H1 (cell line): ENCODE measurements around the gene PLXDC2. TPM values are rescaled to one million over a fixed set of nuclear protein-coding genes. Genes with fewer than 3 reads are reported as not detected.
A peak's percentile ranks its signal among the peaks of the same experiment; 100 is the strongest.

Experiments used
- CTCF ChIA-PET: fragments of 300-600 bp; sonication (Branson Sonifier 250); formaldehyde crosslinking; loops from one replicate; lab custom pipeline; 2021; ENCODE audit not compliant: partially characterized antibody; lab: Charles Lee
- POLR2A ChIA-PET: fragments of 300-600 bp; sonication (Branson Sonifier 250); formaldehyde crosslinking; loops from one replicate; lab custom pipeline; 2021; ENCODE audit warnings: inconsistent platforms; ENCODE audit not compliant: partially characterized antibody; lab: Charles Lee
- DNase-seq, 2 experiments: peaks; one replicate each; pipeline versions ENCODE4 v3.0.0 to v3.0.0-alpha.2; 2010 to 2022; ENCODE audit warnings: low spot score in 2 of 2, low read depth in 1 of 2, mixed read lengths in 1 of 2
- FAIRE-seq: peaks from 2 replicates; lab custom pipeline; 2011; peaks lifted over from hg19 to GRCh38; lab: Jason Lieb, UNC
- H2AFZ ChIP-seq: 2 replicates; pipeline ENCODE4 v1.8.1; 2012; ENCODE audit warnings: low read length, inconsistent platforms
- H2AK5ac ChIP-seq: 2 replicates; pipeline ENCODE4 v1.6.1; 2013; ENCODE audit warnings: low read depth, low read length
- H2BK120ac ChIP-seq: replicated peaks from 2 replicates; pipeline ENCODE3; 2013; ENCODE audit warnings: low read depth, low read length, inconsistent platforms
- H2BK12ac ChIP-seq: 2 replicates; pipeline ENCODE4 v1.6.1; 2013; ENCODE audit warnings: low read depth, low read length
- H2BK15ac ChIP-seq: 2 replicates; pipeline ENCODE4 v1.6.1; 2013; ENCODE audit warnings: low read length
- H2BK20ac ChIP-seq: 2 replicates; pipeline ENCODE4 v1.6.1; 2013; ENCODE audit warnings: low read length
- H2BK5ac ChIP-seq: 2 replicates; pipeline ENCODE4 v1.6.1; 2013; ENCODE audit warnings: low read depth, low read length
- H3K14ac ChIP-seq: 2 replicates; pipeline ENCODE4 v1.6.1; 2013; ENCODE audit warnings: inconsistent platforms; ENCODE audit not compliant: insufficient read length
- H3K18ac ChIP-seq: 2 replicates; pipeline ENCODE4 v1.6.1; 2013; ENCODE audit warnings: low read length; ENCODE audit errors: extremely low read depth
- H3K23ac ChIP-seq: 2 replicates; pipeline ENCODE4 v1.6.1; 2013; ENCODE audit warnings: inconsistent platforms; ENCODE audit not compliant: insufficient read length
- H3K23me2 ChIP-seq: 2 replicates; pipeline ENCODE4 v1.6.1; 2013; ENCODE audit warnings: low read depth, low read length
- H3K27ac ChIP-seq: 2 replicates; pipeline ENCODE4 v1.6.1; 2011; ENCODE audit warnings: low read depth, low read length, inconsistent platforms
- H3K27me3 ChIP-seq, 4 experiments: replicated peaks in 1 of 4; 1 replicate in 1 of 4; 2 replicates in 3 of 4; pipeline versions ENCODE4 v1.6.1 to v1.8.1; 2011 to 2013; ENCODE audit warnings: low read length in 3 of 4, mild to moderate bottlenecking in 3 of 4, inconsistent platforms in 2 of 4, mixed read lengths in 2 of 4, moderate library complexity in 1 of 4; ENCODE audit not compliant: control insufficient read depth in 3 of 4, insufficient read depth in 3 of 4; ENCODE audit errors: extremely low read depth in 1 of 4
- H3K36me3 ChIP-seq, 4 experiments: 2 replicates each; pipeline versions ENCODE4 v1.6.1 to v1.8.1; 2011 to 2013; ENCODE audit warnings: mild to moderate bottlenecking in 4 of 4, low read length in 3 of 4, moderate library complexity in 2 of 4, control low read depth in 1 of 4, inconsistent platforms in 1 of 4; ENCODE audit not compliant: insufficient read depth in 4 of 4, control insufficient read depth in 2 of 4
- H3K4ac ChIP-seq: replicated peaks from 2 replicates; pipeline ENCODE3; 2013; ENCODE audit warnings: low read length, low read depth, mixed read lengths, inconsistent platforms; ENCODE audit not compliant: insufficient read length
- H3K4me1 ChIP-seq, 4 experiments: replicated peaks in 1 of 4; 1 replicate in 1 of 4; 2 replicates in 3 of 4; pipeline versions ENCODE4 v1.6.1 to v1.8.1; 2011 to 2013; ENCODE audit warnings: low read length in 3 of 4, inconsistent platforms in 2 of 4, mixed read lengths in 1 of 4; ENCODE audit not compliant: insufficient read depth in 4 of 4, control insufficient read depth in 3 of 4
- H3K4me2 ChIP-seq, 2 experiments: 2 replicates each; pipeline versions ENCODE4 v1.6.1 to v1.8.1; 2011 to 2013; ENCODE audit warnings: low read depth in 2 of 2, low read length in 2 of 2, control low read depth in 1 of 2, inconsistent platforms in 1 of 2, mild to moderate bottlenecking in 1 of 2; ENCODE audit not compliant: insufficient read depth in 1 of 2
- H3K4me3 ChIP-seq, 4 experiments: fragments of 200-600, 300-600 bp in 1 of 4; sonication (generic), shearing (Covaris generic), sonication (Bioruptor Twin) in 1 of 4; 2 replicates each; pipeline versions ENCODE4 v1.5.1 to v1.8.1; 2011 to 2016; ENCODE audit warnings: low read length in 4 of 4, low read depth in 3 of 4, control low read depth in 2 of 4, inconsistent platforms in 2 of 4, mild to moderate bottlenecking in 2 of 4, mixed read lengths in 1 of 4, moderate library complexity in 1 of 4; ENCODE audit not compliant: insufficient read depth in 2 of 4; ENCODE audit errors: extremely low read depth in 1 of 4
- H3K56ac ChIP-seq: replicated peaks from 2 replicates; pipeline ENCODE3; 2013; ENCODE audit warnings: low read depth, mild to moderate bottlenecking, mixed read lengths, low read length, inconsistent platforms; ENCODE audit not compliant: insufficient read length
- H3K79me1 ChIP-seq: 2 replicates; pipeline ENCODE4 v1.6.1; 2013; ENCODE audit warnings: low read depth, low read length, control low read depth
- H3K79me2 ChIP-seq, 2 experiments: 2 replicates each; pipeline versions ENCODE4 v1.6.1 to v1.8.1; 2012 to 2013; ENCODE audit warnings: low read length in 2 of 2, mild to moderate bottlenecking in 2 of 2, inconsistent platforms in 1 of 2; ENCODE audit not compliant: insufficient read depth in 2 of 2, control insufficient read depth in 1 of 2
- H3K9ac ChIP-seq, 4 experiments: replicated peaks in 1 of 4; 1 replicate in 1 of 4; 2 replicates in 3 of 4; pipeline versions ENCODE4 v1.6.1 to v1.8.1; 2011 to 2013; ENCODE audit warnings: low read depth in 3 of 4, low read length in 3 of 4, control low read depth in 2 of 4, mild to moderate bottlenecking in 2 of 4, moderate library complexity in 2 of 4, inconsistent platforms in 1 of 4; ENCODE audit errors: extremely low read depth in 1 of 4
- H3K9me3 ChIP-seq, 2 experiments: 2 replicates each; pipeline versions ENCODE4 v1.6.1 to v1.8.1; 2012 to 2013; ENCODE audit warnings: mild to moderate bottlenecking in 2 of 2, moderate library complexity in 2 of 2, control low read depth in 1 of 2, inconsistent platforms in 1 of 2, low read depth in 1 of 2, low read length in 1 of 2, mixed read lengths in 1 of 2; ENCODE audit not compliant: insufficient read depth in 2 of 2
- H4K20me1 ChIP-seq, 2 experiments: replicated peaks in 1 of 2; 2 replicates each; pipeline versions ENCODE3 to v1.8.1; 2011 to 2013; ENCODE audit warnings: inconsistent platforms in 2 of 2, low read length in 2 of 2, mild to moderate bottlenecking in 1 of 2; ENCODE audit not compliant: insufficient read depth in 2 of 2, control insufficient read depth in 1 of 2
- H4K5ac ChIP-seq: 2 replicates; pipeline ENCODE4 v1.6.1; 2013; ENCODE audit warnings: low read length, low read depth, mixed read lengths, inconsistent platforms; ENCODE audit not compliant: insufficient read length
- H4K8ac ChIP-seq: 2 replicates; pipeline ENCODE4 v1.8.0; 2013; ENCODE audit warnings: mild to moderate bottlenecking, moderate library complexity, low read length, inconsistent platforms; ENCODE audit not compliant: insufficient read depth; ENCODE audit errors: extremely low read depth
- H4K91ac ChIP-seq: replicated peaks from 2 replicates; pipeline ENCODE3; 2013; ENCODE audit warnings: low read length, mixed read lengths, inconsistent platforms; ENCODE audit not compliant: insufficient read length
- SIX5 ChIP-seq: IDR thresholded peaks from 2 replicates; pipeline ENCODE4 v1.6.1; 2011; ENCODE audit warnings: mild to moderate bottlenecking, low read depth, low read length
- WGBS, 2 experiments: shearing (Covaris generic) in 1 of 2; methylation state at CpG; one replicate each; pipeline versions ENCODE4 v1.1.6 to v1.1.7; 2013 to 2015; ENCODE audit warnings: low lambda C conversion rate in 2 of 2, mixed read lengths in 2 of 2, inconsistent platforms in 1 of 2, low coverage in 1 of 2, missing lambda C conversion rate in 1 of 2; ENCODE audit not compliant: insufficient replicate concordance in 2 of 2, insufficient coverage in 1 of 2, insufficient read length in 1 of 2; ENCODE audit errors: extremely low coverage in 1 of 2, missing lambda C conversion rate in 1 of 2; 5-methylcytosine and 5-hydroxymethylcytosine counted together
- polyA plus RNA-seq, 7 experiments: library from polyadenylated mRNA; depleted of rRNA in 3 of 7; stranded (reverse) in 5 of 7; unstranded in 2 of 7; fragments of >200 nt in 5 of 7; fragments of 200-250 nt in 2 of 7; gene quantifications; 1 replicate in 5 of 7; 2 replicates in 1 of 7; 4 replicates in 1 of 7; pipeline versions ENCODE4 v1.2.1 to v1.2.3, GENCODE V29; 2011 to 2013; ENCODE audit warnings: missing spikeins in 2 of 7, mixed read lengths in 2 of 7
- total RNA-seq: library from RNA; stranded (reverse); fragmentation: NEBNext Ultra II Directional; extraction: Animal tissue kit (Norgen Biotek cat#: 25700); gene quantifications from 2 replicates; pipeline ENCODE4 v1.2.1, GENCODE V29; 2021

The PLXDC2 gene
- total and polyA plus RNA-seq, 2 of the 8 experiments (the other 6 are each of a cell fraction or from before 2014, with no cell fraction given): 23.0 to 40.5 TPM

- Histone ChIP-seq H4K20me1 (no peaks in the 10 kb centered on the region), H3K27me3 (no peaks in the 10 kb centered on the region), H3K23me2 (no peaks in the 10 kb centered on the region), H2BK20ac (no peak overlapping the region), H3K4me2 (no peak overlapping the region), H3K79me1 (no peaks in the 10 kb centered on the region), H2BK5ac (no peak overlapping the region), H3K36me3 (no peaks in the 10 kb centered on the region; a peak in 1 of 8 replicates), H3K56ac (no peak overlapping the region), H3K23ac (no peak overlapping the region), H2BK12ac (no peak overlapping the region), H3K79me2 (peaks cover 0 to 67% of the 10 kb centered on the region in 2 experiments; a peak in 2 of 4 replicates), H4K91ac (no peak overlapping the region), H3K27ac (no peak overlapping the region), H2AFZ (no peak overlapping the region), H3K4me3 (no peak overlapping the region), H3K9me3 (no peaks in the 10 kb centered on the region), H2AK5ac (no peak overlapping the region), H3K4me1 (peaks cover 0 to 2% (median 0%) of the 10 kb centered on the region in 4 experiments; a peak in 2 of 7 replicates), H3K18ac (no peak overlapping the region), H2BK15ac (no peak overlapping the region), H4K5ac (no peak overlapping the region), H3K4ac (no peak overlapping the region), H4K8ac (no peak overlapping the region), H2BK120ac (peak overlapping the region; percentile 78), H3K9ac (no peak overlapping the region), H3K14ac (no peak overlapping the region)
- DNase-seq: no peak
- TF ChIP-seq SIX5: no peak
- ChIA-PET POLR2A (no interaction called here), CTCF (no interaction called here)
- 81% methylated on average over 3 of the region's 3 CpGs; no CpG with 5 or more reads in 1 of the 2 experiments for WGBS, 2 experiments
- FAIRE-seq: no peak
Measured at GRCh38 chr10:19993714-19994315, 177.6 kb downstream of the PLXDC2 start.
